ENCODE results near the gene AUTS2. TPM values are rescaled to one million over a fixed set of nuclear protein-coding genes. Genes with fewer than 3 reads are reported as not detected.

Gene AUTS2
- total RNA-seq, 6 donors from 2014 or later, result 38.9 to 151 (median 55.8) TPM

- ATAC-seq (ENCODE audit: low FRiP score in 2 of 2) (no peak), DNase-seq (no peak)
- Histone ChIP-seq H3K4me3 (no peak overlapping the region), H3K27me3 (no peaks in the 10 kb centered on the region), H3K9me3 (no peaks in the 10 kb centered on the region), H3K27ac (no peak overlapping the region), H3K36me3 (no peaks in the 10 kb centered on the region), H3K4me1 (no peaks in the 10 kb centered on the region)
- WGBS, 2 donors, result 88 to 96% methylated on average over 3 of the region's 3 CpGs
- TF ChIP-seq EP300 (IDR thresholded peaks at IDR 0.05) (no peak), POLR2AphosphoS5 (IDR thresholded peaks at IDR 0.05) (no peak), POLR2A (IDR thresholded peaks at IDR 0.05) (no peak)
- TF ChIP-seq, protein P1, sequence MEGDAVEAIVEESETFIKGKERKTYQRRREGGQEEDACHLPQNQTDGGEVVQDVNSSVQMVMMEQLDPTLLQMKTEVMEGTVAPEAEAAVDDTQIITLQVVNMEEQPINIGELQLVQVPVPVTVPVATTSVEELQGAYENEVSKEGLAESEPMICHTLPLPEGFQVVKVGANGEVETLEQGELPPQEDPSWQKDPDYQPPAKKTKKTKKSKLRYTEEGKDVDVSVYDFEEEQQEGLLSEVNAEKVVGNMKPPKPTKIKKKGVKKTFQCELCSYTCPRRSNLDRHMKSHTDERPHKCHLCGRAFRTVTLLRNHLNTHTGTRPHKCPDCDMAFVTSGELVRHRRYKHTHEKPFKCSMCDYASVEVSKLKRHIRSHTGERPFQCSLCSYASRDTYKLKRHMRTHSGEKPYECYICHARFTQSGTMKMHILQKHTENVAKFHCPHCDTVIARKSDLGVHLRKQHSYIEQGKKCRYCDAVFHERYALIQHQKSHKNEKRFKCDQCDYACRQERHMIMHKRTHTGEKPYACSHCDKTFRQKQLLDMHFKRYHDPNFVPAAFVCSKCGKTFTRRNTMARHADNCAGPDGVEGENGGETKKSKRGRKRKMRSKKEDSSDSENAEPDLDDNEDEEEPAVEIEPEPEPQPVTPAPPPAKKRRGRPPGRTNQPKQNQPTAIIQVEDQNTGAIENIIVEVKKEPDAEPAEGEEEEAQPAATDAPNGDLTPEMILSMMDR (IDR thresholded peaks at IDR 0.05), result no peak
These were observed 687.6 kb downstream of the AUTS2 start for GRCh38 chr7:70285854-70286253.

GRCh38 chr7:70288781-70289456 lies 690.6 kb downstream of the AUTS2 start:
- TF ChIP-seq POLR2AphosphoS5 (IDR thresholded peaks at IDR 0.05) (no peak), EP300 (IDR thresholded peaks at IDR 0.05) (no peak), POLR2A (IDR thresholded peaks at IDR 0.05) (no peak)
- TF ChIP-seq, protein P1 (IDR thresholded peaks at IDR 0.05), result no peak
- Histone ChIP-seq H3K4me1 (no peaks in the 10 kb centered on the region), H3K4me3 (no peak overlapping the region), H3K9me3 (no peaks in the 10 kb centered on the region), H3K27me3 (no peaks in the 10 kb centered on the region), H3K36me3 (no peaks in the 10 kb centered on the region), H3K27ac (no peak overlapping the region)
- peak in 1 of 2 donors; percentile 44 for ATAC-seq (ENCODE audit: low FRiP score in 2 of 2)
- 89 to 91% methylated on average over 5 of the region's 5 CpGs for WGBS, 2 donors
- DNase-seq, result no peak

GRCh38 chr7:70292716-70293115 lies 694.4 kb downstream of the AUTS2 start:
- 93 to 94% methylated on average over 5 of the region's 5 CpGs for WGBS, 2 donors
- TF ChIP-seq POLR2AphosphoS5 (IDR thresholded peaks at IDR 0.05) (no peak), EP300 (IDR thresholded peaks at IDR 0.05) (no peak), POLR2A (IDR thresholded peaks at IDR 0.05) (no peak)
- TF ChIP-seq, protein P1 (IDR thresholded peaks at IDR 0.05), result no peak
- no peak for ATAC-seq (ENCODE audit: low FRiP score in 2 of 2)

DNA sequence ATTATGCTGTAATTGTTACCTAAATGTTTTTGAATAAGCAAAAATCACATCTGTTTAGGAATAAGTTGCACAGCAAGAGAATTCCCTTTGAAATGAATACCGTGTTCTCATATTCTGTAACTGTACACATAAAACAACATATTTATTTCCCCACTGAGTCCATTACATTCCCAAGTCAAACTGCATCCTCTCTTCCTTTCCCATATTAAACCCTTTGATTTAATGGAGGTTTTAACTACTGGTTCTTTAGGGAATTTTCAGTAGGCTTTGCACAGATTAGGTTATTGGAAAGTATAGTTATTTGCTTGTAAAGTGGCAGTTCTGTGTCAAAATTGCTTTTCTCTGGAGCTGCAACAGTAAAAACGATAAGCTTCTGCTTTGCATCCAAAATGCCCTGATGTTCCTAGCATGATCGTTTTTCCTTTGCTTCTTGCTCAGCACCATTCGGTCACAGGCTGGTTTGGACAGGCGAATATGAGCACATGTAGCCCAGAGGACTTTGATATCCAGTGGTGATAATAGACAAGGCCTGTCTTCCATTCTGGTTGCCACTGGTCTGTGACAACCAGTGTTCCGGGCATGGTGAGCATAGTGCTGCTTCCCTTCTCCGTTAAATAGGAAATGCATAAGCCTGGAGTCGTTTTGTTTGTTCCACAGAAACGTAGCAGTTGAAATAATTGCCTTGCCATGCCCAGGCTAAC lies 696.1 kb downstream of the AUTS2 start:
- Histone ChIP-seq H3K36me3 (no peaks in the 10 kb centered on the region), H3K4me3 (no peak overlapping the region), H3K4me1 (no peaks in the 10 kb centered on the region), H3K27me3 (no peaks in the 10 kb centered on the region), H3K27ac (no peak overlapping the region), H3K9me3 (no peaks in the 10 kb centered on the region)
- no peak for ATAC-seq (ENCODE audit: low FRiP score in 2 of 2)
- TF ChIP-seq EP300 (IDR thresholded peaks at IDR 0.05) (no peak), POLR2A (IDR thresholded peaks at IDR 0.05) (no peak), POLR2AphosphoS5 (IDR thresholded peaks at IDR 0.05) (no peak)
- TF ChIP-seq, protein P1 (IDR thresholded peaks at IDR 0.05), result no peak
- 89 to 91% methylated on average over 9 of the region's 9 CpGs for WGBS, 2 donors
- DNase-seq, result no peak

More at GRCh38 chr7:70292716-70293115, 694.4 kb downstream of the AUTS2 start:
- Histone ChIP-seq H3K27me3 (no peaks in the 10 kb centered on the region), H3K36me3 (no peaks in the 10 kb centered on the region), H3K9me3 (no peaks in the 10 kb centered on the region), H3K4me3 (no peak overlapping the region), H3K4me1 (no peaks in the 10 kb centered on the region), H3K27ac (no peak overlapping the region)
- no peak for DNase-seq
